ENCODE results near the gene CTBP1. TPM values are rescaled to one million over a fixed set of nuclear protein-coding genes. Genes with fewer than 3 reads are reported as not detected.

CTBP1 gene
- total and polyA plus RNA-seq, 4 experiments from 2014 or later: 39.3 to 195 (median 132) TPM

DNA sequence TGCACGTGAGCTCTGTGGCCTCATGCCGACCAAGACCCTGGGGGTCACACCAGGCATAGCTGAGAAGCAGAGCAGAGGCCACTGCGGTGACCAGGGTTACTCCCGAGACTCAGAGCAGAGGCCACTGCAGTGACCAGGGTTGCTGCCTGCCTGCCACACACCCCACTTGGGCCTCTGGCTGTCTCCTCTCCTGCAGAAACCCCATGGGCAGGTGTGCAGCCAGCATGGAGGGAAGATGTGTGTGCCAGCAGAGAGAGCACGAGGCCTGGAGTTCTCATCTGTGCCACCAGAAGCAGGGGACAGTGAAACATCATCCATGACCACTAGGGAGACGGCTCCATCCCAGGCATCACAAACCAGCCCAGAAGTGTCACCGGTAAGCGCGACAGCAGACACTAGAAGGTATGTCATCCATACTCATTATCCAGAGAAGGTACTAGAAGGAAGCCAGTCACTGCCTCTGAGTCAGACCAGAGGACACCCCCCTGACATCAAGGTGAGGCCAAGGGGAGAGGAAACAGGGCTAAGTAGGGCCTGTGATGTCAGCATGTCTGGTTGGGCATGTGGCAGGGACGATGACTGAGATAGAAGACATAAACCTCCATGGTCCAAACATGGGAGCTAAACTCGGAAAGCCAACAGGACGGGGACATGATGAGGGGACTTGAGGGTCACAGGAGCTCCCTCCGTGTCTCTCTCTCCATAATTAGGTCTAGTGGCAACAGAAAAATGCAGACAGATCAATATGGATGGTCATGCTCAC lies 52.3 kb downstream of the CTBP1 start:
- Histone ChIP-seq H3K27me3 (ENCODE audit: insufficient read depth, low read length) (no peaks in the 10 kb centered on the region), H3K9me3 (ENCODE audit: control insufficient read depth in 1 of 2, low read length in 2 of 2) (no peaks in the 10 kb centered on the region), H3K4me3 (ENCODE audit: low read length in 2 of 2) (no peak overlapping the region), H3K4me1 (ENCODE audit: insufficient read depth, low read length) (peaks cover 21% of the 10 kb centered on the region), H3K36me3 (ENCODE audit: insufficient read depth, low read length) (no peaks in the 10 kb centered on the region), H3K27ac (ENCODE audit: low read depth, low read length) (no peak overlapping the region)
- H3K4me3 Mint-ChIP-seq: no peak overlapping the region
- no peaks in the 10 kb centered on the region for H3K27me3 Mint-ChIP-seq
- peaks cover 2 to 27% (median 14%) of the 10 kb centered on the region in 4 donors for H3K4me1 Mint-ChIP-seq
- no peak for DNase-seq
- intact Hi-C loops (cut with micrococcal nuclease): no loop called here
- peak overlapping the region in 1 of 7 donors; percentile 55 for H3K27ac Mint-ChIP-seq
- H3K36me3 Mint-ChIP-seq: peaks cover 0 to 7% of the 10 kb centered on the region in 2 donors
- no peaks in the 10 kb centered on the region for H3K9me3 Mint-ChIP-seq
- ChIA-PET POLR2A (ENCODE audit: partially characterized antibody) (no interaction called here), CTCF (ENCODE audit: partially characterized antibody) (interaction anchor here (0.5 to 1.4 kb wide), 3 partner anchors 21 to 29 kb away, joined by 3 read pairs; no protein-coding TSS in a partner anchor)

- no peak overlapping the region for H3K4me3 ChIP-seq (ENCODE audit: low read length in 2 of 2)
- Mint-ChIP-seq H3K36me3 (peaks cover 0 to 7% of the 10 kb centered on the region in 2 donors), H3K4me1 (peaks cover 0 to 21% (median 10%) of the 10 kb centered on the region in 4 donors), H3K27ac (no peak overlapping the region), H3K27me3 (no peaks in the 10 kb centered on the region), H3K9me3 (no peaks in the 10 kb centered on the region), H3K4me3 (no peak overlapping the region)
- H3K36me3 ChIP-seq (ENCODE audit: insufficient read depth, low read length): no peaks in the 10 kb centered on the region
- ChIA-PET POLR2A (ENCODE audit: partially characterized antibody) (no interaction called here), CTCF (ENCODE audit: partially characterized antibody) (no interaction called here)
- no peaks in the 10 kb centered on the region for H3K27me3 ChIP-seq (ENCODE audit: insufficient read depth, low read length)
- no peaks in the 10 kb centered on the region for H3K9me3 ChIP-seq (ENCODE audit: control insufficient read depth in 1 of 2, low read length in 2 of 2)
- no peak overlapping the region for H3K27ac ChIP-seq (ENCODE audit: low read depth, low read length)
- peaks cover 16% of the 10 kb centered on the region for H3K4me1 ChIP-seq (ENCODE audit: insufficient read depth, low read length)
- intact Hi-C loops (cut with micrococcal nuclease): no loop called here
- DNase-seq: no peak
These were observed 53.0 kb downstream of the CTBP1 start for GRCh38 chr4:1195891-1196401.

DNA sequence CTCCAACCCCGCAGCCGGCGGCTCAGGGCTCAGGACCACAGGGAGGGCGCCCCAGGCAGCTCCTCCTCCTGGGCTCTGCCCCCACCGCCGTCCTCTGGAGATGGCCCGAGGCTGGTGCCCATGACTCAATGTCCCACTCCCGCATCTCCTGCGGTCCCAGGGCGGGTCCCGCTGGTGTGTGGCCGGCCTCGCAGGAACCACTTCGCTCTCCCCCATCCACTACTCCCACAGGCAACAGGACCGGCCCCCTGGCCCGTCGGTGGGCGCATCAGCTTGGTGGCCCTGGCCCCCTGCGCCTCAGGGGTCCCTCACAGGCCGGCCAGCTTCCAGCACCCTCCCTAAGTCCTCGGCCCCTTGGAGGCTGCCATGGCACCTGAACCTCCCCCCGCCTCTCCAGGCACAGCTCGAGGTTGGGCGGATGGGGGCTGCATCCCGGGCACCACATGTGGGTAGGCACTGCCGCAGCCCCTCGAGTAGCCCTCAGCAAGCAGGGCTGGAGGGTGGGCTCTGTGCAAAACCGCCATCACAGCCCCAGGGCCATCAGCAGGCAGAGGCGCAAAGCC lies 53.7 kb downstream of the CTBP1 start:
- ChIA-PET CTCF (ENCODE audit: partially characterized antibody) (no interaction called here), POLR2A (ENCODE audit: partially characterized antibody) (no interaction called here)
- H3K27ac Mint-ChIP-seq: no peak overlapping the region
- Histone ChIP-seq H3K9me3 (ENCODE audit: control insufficient read depth in 1 of 2, low read length in 2 of 2) (no peaks in the 10 kb centered on the region), H3K27me3 (ENCODE audit: insufficient read depth, low read length) (no peaks in the 10 kb centered on the region), H3K4me3 (ENCODE audit: low read length in 2 of 2) (no peak overlapping the region), H3K4me1 (ENCODE audit: insufficient read depth, low read length) (peaks cover 8% of the 10 kb centered on the region), H3K27ac (ENCODE audit: low read depth, low read length) (no peak overlapping the region), H3K36me3 (ENCODE audit: insufficient read depth, low read length) (no peaks in the 10 kb centered on the region)
- no peaks in the 10 kb centered on the region for H3K9me3 Mint-ChIP-seq
- intact Hi-C loops (cut with micrococcal nuclease): no loop called here
- peaks cover 0 to 7% of the 10 kb centered on the region in 2 donors for H3K36me3 Mint-ChIP-seq
- H3K27me3 Mint-ChIP-seq: no peaks in the 10 kb centered on the region
- DNase-seq: no peak
- no peak overlapping the region for H3K4me3 Mint-ChIP-seq
- H3K4me1 Mint-ChIP-seq: peaks cover 0 to 15% (median 9%) of the 10 kb centered on the region in 4 donors

DNA sequence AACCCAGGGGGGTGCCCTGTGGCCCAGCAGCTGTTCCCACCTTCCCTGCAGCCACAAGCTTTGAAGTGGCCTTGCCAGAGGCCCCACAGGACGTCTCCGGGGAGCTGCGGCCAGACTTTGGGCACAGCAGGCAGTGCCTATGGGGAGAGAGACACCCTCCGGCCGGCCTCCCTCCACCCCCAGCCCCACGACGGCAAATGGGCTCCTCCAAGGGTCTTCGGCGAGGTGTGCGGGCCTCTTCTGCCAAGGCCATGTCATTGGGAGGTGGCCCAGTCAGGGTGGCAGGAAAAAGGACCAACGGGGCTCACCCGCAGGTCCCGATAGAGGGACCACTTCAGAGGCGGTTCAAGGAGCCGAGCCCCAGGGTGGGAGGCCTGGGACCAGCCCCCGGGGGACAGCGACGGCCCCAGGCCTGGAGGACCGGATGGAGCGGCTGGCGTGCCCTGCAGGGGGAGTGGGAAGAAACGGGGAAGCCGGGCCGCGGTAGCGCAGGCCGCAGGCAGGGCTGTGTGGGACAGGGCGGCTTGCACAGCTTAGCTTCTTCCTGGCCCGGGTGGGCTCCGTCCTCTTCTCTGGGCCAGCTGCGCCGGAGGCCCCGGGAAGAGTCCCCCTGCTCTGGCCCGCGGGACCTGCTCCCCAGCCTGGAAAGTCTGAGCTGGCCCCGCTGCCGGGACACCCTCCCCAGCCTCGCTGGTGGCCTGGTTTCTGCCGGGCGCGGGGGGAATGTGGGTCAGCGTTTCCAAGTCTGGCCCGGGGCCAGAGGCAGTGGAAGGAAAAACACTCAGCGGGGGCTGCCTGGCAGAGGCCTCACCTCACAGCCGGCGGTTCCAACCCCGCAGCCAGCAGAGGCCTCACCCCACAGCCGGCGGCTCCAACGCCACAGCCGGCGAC lies 54.7 kb downstream of the CTBP1 start:
- Mint-ChIP-seq H3K27ac (no peak overlapping the region), H3K27me3 (no peaks in the 10 kb centered on the region), H3K4me3 (no peak overlapping the region), H3K36me3 (peaks cover 0 to 7% of the 10 kb centered on the region in 2 donors), H3K4me1 (peaks cover 0 to 10% (median 7%) of the 10 kb centered on the region in 4 donors), H3K9me3 (no peaks in the 10 kb centered on the region)
- no peaks in the 10 kb centered on the region for H3K27me3 ChIP-seq (ENCODE audit: insufficient read depth, low read length)
- no peaks in the 10 kb centered on the region for H3K9me3 ChIP-seq (ENCODE audit: control insufficient read depth in 1 of 2, low read length in 2 of 2)
- ChIA-PET CTCF (ENCODE audit: partially characterized antibody) (no interaction called here), POLR2A (ENCODE audit: partially characterized antibody) (no interaction called here)
- H3K36me3 ChIP-seq (ENCODE audit: insufficient read depth, low read length): no peaks in the 10 kb centered on the region
- DNase-seq: no peak
- H3K4me1 ChIP-seq (ENCODE audit: insufficient read depth, low read length): no peaks in the 10 kb centered on the region
- H3K27ac ChIP-seq (ENCODE audit: low read depth, low read length): no peak overlapping the region
- intact Hi-C loops (cut with micrococcal nuclease): no loop called here
- H3K4me3 ChIP-seq (ENCODE audit: low read length in 2 of 2): no peak overlapping the region

DNA sequence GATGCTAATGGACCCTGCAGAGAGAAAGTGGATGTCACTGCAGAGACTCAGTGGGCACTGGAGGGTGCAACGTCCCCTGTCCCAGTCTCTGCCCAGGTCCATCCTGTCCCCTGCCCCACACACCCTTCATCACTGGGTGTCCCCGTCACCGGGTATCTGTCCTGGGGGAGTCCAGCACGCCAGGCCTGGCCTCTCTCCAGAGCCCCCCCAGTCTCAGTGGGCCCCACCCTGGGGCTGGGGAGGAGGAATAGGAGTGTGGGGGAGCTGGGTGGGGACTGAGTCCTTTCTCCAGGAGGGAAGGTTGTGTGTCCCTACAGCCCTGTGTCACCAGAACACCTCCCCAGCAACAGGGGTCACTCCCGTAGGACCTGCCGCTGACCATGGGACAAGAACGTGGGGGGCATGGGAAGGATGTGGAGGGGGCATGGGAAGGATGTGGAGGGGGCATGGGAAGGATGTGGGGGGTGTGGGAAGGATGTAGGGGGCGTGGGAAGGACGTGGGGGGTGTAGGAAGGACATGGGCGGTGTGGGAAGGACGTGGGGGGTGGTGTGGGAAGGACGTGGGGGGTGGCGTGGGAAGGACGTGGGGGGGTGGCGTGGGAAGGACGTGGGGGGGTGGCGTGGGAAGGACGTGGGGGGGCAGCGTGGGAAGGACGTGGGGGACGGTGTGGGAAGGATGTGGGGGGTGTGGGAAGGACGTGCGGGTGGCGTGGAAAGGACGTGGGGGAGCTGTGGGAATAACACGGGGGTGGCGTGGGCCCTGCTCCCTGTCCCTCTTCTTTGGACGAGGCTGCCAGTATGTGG lies 55.5 kb downstream of the CTBP1 start:
- POLR2A ChIA-PET (ENCODE audit: partially characterized antibody): interaction anchor here (1.3 kb wide), 1 partner anchor 8 kb away, joined by 3 read pairs; no protein-coding TSS in a partner anchor

GRCh38 chr4:1192493-1193205 lies 56.3 kb downstream of the CTBP1 start:
- Mint-ChIP-seq H3K27ac (peak overlapping the region in 2 of 7 donors; percentile 23 to 70), H3K4me1 (peaks cover 0 to 4% (median 0%) of the 10 kb centered on the region in 4 donors), H3K36me3 (peaks cover 0 to 7% of the 10 kb centered on the region in 2 donors), H3K9me3 (no peaks in the 10 kb centered on the region), H3K27me3 (no peaks in the 10 kb centered on the region), H3K4me3 (no peak overlapping the region)
- intact Hi-C loops (cut with micrococcal nuclease): no loop called here
- Histone ChIP-seq H3K9me3 (ENCODE audit: control insufficient read depth in 1 of 2, low read length in 2 of 2) (no peaks in the 10 kb centered on the region), H3K4me1 (ENCODE audit: insufficient read depth, low read length) (peaks cover 2% of the 10 kb centered on the region), H3K27ac (ENCODE audit: low read depth, low read length) (no peak overlapping the region), H3K27me3 (ENCODE audit: insufficient read depth, low read length) (no peaks in the 10 kb centered on the region), H3K4me3 (ENCODE audit: low read length in 2 of 2) (no peak overlapping the region), H3K36me3 (ENCODE audit: insufficient read depth, low read length) (no peaks in the 10 kb centered on the region)
- no peak for DNase-seq
- ChIA-PET POLR2A (ENCODE audit: partially characterized antibody) (interaction anchor here (1.3 to 1.9 kb wide), 2 partner anchors 9 to 10 kb away, joined by 3 to 5 read pairs; no protein-coding TSS in a partner anchor), CTCF (ENCODE audit: partially characterized antibody) (no interaction called here)

More for the DNA sequence above, 55.5 kb downstream of the CTBP1 start:
- H3K9me3 ChIP-seq (ENCODE audit: control insufficient read depth in 1 of 2, low read length in 2 of 2): no peaks in the 10 kb centered on the region
- H3K4me3 Mint-ChIP-seq: no peak overlapping the region
- H3K27me3 ChIP-seq (ENCODE audit: insufficient read depth, low read length): no peaks in the 10 kb centered on the region
- DNase-seq: no peak
- peaks cover 0 to 7% of the 10 kb centered on the region in 2 donors for H3K36me3 Mint-ChIP-seq
- no peak overlapping the region for H3K4me3 ChIP-seq (ENCODE audit: low read length in 2 of 2)
- no peaks in the 10 kb centered on the region for H3K27me3 Mint-ChIP-seq
- H3K4me1 Mint-ChIP-seq: peaks cover 0 to 7% (median 5%) of the 10 kb centered on the region in 4 donors
- H3K27ac Mint-ChIP-seq: peak overlapping the region in 1 of 7 donors; percentile 70
- H3K27ac ChIP-seq (ENCODE audit: low read depth, low read length): no peak overlapping the region
- H3K36me3 ChIP-seq (ENCODE audit: insufficient read depth, low read length): no peaks in the 10 kb centered on the region
- no peaks in the 10 kb centered on the region for H3K9me3 Mint-ChIP-seq
- H3K4me1 ChIP-seq (ENCODE audit: insufficient read depth, low read length): no peaks in the 10 kb centered on the region
- intact Hi-C loops (cut with micrococcal nuclease): no loop called here
- CTCF ChIA-PET (ENCODE audit: partially characterized antibody): no interaction called here
